DMS53 (cell line): Measurements from ENCODE around the gene ACTN1.

Experiments
- DNase-seq: peaks from one replicate; lab custom pipeline; 2025; lab: John Stamatoyannopoulos, UW

ACTN1 gene

GRCh38 chr14:68916358-68916941, 62.7 kb downstream of the ACTN1 start:
- DNase-seq: no peak

DNA sequence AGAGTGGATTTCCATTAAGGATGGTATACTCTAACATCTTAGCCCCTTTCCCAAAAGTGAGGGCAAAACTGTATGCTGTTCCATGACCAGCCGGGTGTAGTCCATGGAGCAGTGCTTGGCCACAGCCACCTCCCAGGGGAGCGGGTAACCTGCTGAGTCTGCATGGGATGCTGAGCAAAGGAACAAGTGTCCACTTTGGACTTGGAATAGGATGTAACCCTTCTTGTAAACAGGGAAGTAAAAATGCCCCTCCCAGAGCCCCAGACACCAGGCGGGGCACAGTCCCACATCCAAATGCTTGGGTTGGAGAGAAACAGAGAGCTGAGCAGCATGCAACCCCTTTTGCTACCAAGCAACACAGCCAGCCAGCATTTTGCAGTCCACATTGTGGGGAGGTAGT, 65.6 kb downstream of the ACTN1 start:
- DNase-seq: no peak

- DNase-seq: peak; percentile 81
Observed at GRCh38 chr14:68911594-68912227, 67.4 kb downstream of the ACTN1 start.

GRCh38 chr14:68910540-68910939, 68.6 kb downstream of the ACTN1 start:
- no peak for DNase-seq

GRCh38 chr14:68908803-68909202, 70.3 kb downstream of the ACTN1 start:
- DNase-seq: no peak

DNA sequence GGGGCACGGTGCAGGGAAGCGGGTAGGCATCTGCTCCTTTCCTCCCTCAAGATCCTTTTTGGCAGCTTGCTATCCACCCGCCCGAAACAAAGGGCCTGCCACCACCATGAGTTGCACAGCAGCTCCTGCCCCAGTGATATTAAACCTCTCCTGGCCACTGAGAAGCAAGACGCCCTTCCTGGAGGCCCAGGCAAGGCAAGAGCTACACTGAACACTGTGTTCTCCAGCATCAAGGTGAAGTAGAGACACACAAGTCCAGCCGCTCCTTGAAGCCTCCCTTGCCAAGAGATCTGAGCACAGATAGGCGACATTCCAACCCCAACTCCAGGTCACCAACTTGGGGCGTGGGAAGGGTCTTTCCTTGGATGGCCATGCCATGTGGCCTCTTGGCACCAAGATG, 70.9 kb downstream of the ACTN1 start:
- no peak for DNase-seq

- no peak for DNase-seq
Observed at GRCh38 chr14:68906439-68906838, 72.7 kb downstream of the ACTN1 start.

GRCh38 chr14:68905107-68905895, 73.8 kb downstream of the ACTN1 start:
- no peak for DNase-seq

GRCh38 chr14:68902357-68902756, 76.7 kb downstream of the ACTN1 start:
- no peak for DNase-seq

DNA sequence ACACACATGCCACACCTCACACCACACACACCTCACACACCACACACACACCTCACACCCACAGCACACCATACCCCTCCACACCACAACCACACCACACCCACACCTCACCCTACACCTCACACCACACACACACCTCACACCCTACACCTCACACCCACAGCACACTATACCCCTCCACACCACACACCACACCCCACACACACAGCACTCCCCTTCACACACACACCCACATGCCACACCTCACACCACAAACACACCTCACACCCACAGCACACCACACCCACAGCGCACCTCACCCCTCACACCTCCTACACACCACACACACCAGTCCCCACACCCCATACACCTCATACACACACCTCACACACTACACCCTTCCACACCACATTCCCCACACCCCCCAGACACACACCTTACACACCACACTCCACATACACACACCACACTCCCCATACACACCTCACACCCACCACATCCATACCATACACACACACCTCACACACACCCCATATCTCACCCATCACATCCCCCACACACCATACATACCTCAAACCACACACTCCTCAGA, 80.0 kb downstream of the ACTN1 start:
- DNase-seq: no peak

DNA sequence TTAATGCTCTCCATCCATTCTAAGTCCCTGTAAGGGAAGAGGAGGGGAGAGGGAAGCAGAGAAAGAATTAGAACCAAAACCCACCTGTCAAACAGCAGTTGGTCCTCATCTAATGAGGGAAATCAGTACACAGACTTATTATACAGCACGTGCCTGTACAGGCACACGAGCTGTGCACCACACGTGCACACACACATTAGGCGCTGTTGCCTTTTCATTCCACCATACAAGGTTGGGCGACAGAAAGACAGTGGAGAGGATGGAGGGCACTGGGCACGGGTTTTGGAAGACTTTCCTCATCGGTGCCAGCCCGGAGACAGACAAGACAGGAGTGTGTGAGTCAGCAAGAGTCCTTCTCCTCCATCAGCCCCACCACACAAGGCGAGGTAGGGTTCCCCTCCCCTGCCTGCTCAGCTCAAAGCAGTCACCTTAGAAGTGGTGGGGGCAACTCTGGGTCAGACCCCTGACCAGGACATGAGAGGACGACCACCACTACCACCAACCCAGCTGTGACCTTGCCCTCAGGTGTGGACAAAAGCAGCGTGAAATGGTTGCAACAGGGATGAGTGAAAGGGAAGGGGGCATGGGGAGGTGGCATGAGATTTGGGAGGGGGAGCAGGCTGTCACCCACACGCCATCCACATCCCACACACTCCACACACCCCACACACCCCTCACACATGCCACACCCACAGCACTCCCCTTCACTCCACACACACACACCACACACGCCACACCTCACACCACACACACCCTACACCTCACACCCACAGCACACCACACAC, 80.7 kb downstream of the ACTN1 start:
- no peak for DNase-seq

- no peak for DNase-seq
Observed at GRCh38 chr14:68897559-68898155, 81.4 kb downstream of the ACTN1 start.

DNA sequence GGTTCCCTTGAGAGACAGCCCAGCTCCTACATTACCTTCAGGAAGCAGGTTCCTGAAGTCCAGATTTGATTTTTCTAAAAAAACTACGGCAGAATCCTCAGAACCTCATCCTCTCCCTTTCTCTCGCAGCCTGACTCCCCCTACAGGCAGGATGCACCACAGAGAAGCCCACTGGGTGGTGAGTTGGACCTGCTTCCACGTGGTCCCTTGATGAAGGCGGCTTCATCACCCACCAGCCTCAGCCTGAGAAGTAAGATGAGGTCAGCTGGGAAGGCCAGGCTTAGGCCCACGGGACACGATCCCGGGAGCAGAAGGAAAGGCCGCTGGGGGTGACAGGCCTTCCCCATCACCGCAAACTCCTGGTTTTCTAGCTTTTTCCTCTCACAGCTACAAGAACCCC, 83.0 kb downstream of the ACTN1 start:
- DNase-seq: no peak

- DNase-seq: no peak
Observed at GRCh38 chr14:68894802-68895703, 84.0 kb downstream of the ACTN1 start.

GRCh38 chr14:68894123-68894522, 85.0 kb downstream of the ACTN1 start:
- DNase-seq: no peak

GRCh38 chr14:68893566-68893965, 85.5 kb downstream of the ACTN1 start:
- no peak for DNase-seq

DNA sequence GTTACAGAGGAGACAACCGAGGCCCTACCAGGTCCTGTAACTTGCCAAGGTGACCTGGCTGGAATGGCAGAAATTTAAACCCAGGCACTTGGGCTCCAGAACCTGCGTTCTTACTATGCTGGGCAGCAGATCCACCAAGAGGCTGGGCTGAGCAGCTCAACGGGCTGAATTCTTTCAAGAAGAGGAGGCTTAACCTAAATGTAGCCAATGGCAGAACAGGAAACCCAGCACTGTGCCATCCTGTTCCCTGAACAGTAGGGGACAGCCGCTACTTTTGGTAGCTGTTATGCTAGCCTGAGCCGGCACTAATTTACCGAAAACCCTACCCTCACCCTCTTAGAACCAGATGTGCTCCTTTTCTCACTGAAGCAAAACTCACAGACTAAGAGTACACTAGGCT, 86.1 kb downstream of the ACTN1 start:
- DNase-seq: no peak

DNA sequence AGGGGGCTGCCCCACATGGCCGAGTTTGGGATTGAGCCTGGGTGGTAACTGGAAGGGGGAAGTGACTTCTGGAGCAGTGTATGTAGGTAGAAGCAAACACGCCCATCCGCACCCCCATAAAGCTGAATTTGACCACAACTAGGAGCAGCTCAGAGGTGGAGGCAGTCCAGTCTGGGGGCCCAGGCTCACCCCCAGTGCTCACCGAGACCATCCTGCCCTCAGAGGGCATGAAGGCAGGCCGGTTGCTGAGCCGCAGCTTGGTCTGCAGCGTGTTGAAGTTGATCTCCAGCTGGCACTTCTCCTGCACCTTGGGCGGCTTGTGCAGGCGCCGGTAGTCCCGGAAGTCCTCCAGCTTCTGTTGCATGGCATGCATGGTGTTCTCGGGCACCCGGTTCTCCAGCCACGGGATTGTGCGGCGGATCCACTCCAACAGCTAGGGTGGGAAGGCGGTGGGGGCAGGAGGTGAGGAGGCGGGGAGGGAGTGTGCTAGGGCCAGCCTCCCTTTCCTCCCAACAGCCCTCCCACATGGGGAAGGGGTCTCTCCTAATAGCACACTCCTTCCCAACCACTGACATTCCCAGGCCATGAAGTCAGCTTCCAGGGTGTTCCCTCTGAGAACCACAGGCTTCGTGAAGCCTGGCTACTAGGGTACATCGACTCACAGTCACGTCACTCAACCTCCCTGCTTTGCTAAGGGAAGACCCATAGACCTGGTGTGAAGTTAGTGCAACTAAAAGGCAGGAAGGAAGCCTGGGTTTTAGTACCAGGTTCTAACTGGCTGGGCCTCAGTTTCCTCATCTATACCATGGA, 87.0 kb downstream of the ACTN1 start:
- no peak for DNase-seq

DNA sequence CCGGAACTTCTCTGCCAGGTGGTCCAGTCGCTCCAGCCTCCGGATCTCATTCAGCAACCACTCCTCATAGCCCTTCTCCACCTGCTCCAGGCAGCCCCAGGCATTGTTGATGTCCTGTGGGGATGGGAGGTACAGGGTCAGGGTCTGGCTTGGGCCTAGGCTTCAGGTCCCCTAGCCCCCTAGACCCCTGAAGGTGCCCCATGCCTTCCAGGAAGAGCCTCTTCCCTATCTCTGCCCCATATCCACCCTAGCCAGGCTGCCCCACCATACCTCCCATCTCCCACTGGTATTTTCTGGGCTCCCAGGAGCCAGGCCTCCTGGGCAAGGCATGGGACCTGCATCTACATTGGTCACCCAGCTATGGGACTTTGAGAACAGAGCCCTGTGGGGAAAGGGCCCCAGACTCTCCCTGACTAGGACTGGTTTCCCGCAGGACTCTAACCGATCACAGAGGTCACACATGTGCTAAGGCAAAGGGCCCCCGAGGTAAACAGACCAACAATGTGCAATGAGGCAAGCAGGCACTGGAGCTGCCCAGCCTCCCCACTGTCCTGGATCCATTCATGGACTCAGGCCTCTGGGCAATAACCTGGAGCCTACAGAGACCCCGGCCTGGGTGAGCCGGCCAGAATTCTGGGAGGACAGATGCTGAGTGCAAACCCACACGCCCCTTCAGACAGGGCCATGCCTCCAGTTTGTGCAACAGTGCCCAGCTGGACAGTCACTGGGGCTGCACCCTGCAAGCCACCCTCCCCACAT, 88.8 kb downstream of the ACTN1 start:
- DNase-seq: no peak
